ENCODE measurements around the gene HNRNPUL1. TPM values are rescaled to one million over a fixed set of nuclear protein-coding genes. Genes with fewer than 3 reads are reported as not detected.

The HNRNPUL1 gene
- total RNA-seq, 1 donor from 2014 or later, result 126 TPM

- H3K27me3 Mint-ChIP-seq (ENCODE audit: insufficient read depth, low read depth), result peaks cover 2% of the 10 kb centered on the region
Measured at GRCh38 chr19:41245843-41246242, 18.3 kb upstream of the HNRNPUL1 start.

GRCh38 chr19:41248895-41249294, 15.3 kb upstream of the HNRNPUL1 start:
- H2AFZ ChIP-seq (replicated peaks), result no peak overlapping the region
- H3K27me3 Mint-ChIP-seq (ENCODE audit: insufficient read depth, low read depth), result peaks cover 5% of the 10 kb centered on the region
- peaks cover 15% of the 10 kb centered on the region for H3K36me3 Mint-ChIP-seq
- H3K4me1 ChIP-seq, result no peaks in the 10 kb centered on the region
- no peaks in the 10 kb centered on the region for H3K27me3 ChIP-seq
- H3K9me3 Mint-ChIP-seq, result no peaks in the 10 kb centered on the region
- no peaks in the 10 kb centered on the region for H4K20me1 ChIP-seq (ENCODE audit: low read depth)
- H3K27ac Mint-ChIP-seq, result no peak overlapping the region
- no peak overlapping the region for H3K4me2 ChIP-seq
- no peak overlapping the region for H3K27ac ChIP-seq
- no peak for DNase-seq (ENCODE audit: low spot score)
- H3F3A ChIP-seq (ENCODE audit: low read depth), result no peaks in the 10 kb centered on the region
- H3K4me3 Mint-ChIP-seq, result no peak overlapping the region
- H3K9ac ChIP-seq, result no peak overlapping the region
- no peak overlapping the region for H3K4me3 ChIP-seq
- no peaks in the 10 kb centered on the region for H3K4me1 Mint-ChIP-seq
- no peaks in the 10 kb centered on the region for H3K79me2 ChIP-seq (ENCODE audit: low read depth)
- no peaks in the 10 kb centered on the region for H3K9me3 ChIP-seq (ENCODE audit: low read depth)
- H3K36me3 ChIP-seq, result no peaks in the 10 kb centered on the region
- no peak for TF ChIP-seq CTCF (IDR thresholded peaks at IDR 0.05)
- no peak for TF ChIP-seq EZH2 (IDR thresholded peaks at IDR 0.05)

More at GRCh38 chr19:41245843-41246242, 18.3 kb upstream of the HNRNPUL1 start:
- TF ChIP-seq EZH2 (IDR thresholded peaks at IDR 0.05) (no peak), CTCF (IDR thresholded peaks at IDR 0.05) (no peak), EZH2phosphoT487 (IDR thresholded peaks at IDR 0.05) (no peak)
- H3K36me3 Mint-ChIP-seq, result peaks cover 7% of the 10 kb centered on the region
- DNase-seq (ENCODE audit: low spot score), result no peak
- H3K9me3 Mint-ChIP-seq, result no peaks in the 10 kb centered on the region
- no peak overlapping the region for H3K27ac Mint-ChIP-seq
- no peaks in the 10 kb centered on the region for H3K9me3 ChIP-seq (ENCODE audit: low read depth)
- H3K4me3 ChIP-seq, result no peak overlapping the region
- H3K27me3 ChIP-seq, result no peaks in the 10 kb centered on the region
- H3F3A ChIP-seq (ENCODE audit: low read depth), result no peaks in the 10 kb centered on the region
- H3K36me3 ChIP-seq, result no peaks in the 10 kb centered on the region
- H3K4me1 ChIP-seq, result no peaks in the 10 kb centered on the region
- H4K20me1 ChIP-seq (ENCODE audit: low read depth), result no peaks in the 10 kb centered on the region
- H2AFZ ChIP-seq (replicated peaks), result no peak overlapping the region
- H3K79me2 ChIP-seq (ENCODE audit: low read depth), result no peaks in the 10 kb centered on the region
- H3K4me1 Mint-ChIP-seq, result no peaks in the 10 kb centered on the region
- no peak overlapping the region for H3K27ac ChIP-seq
- no peak overlapping the region for H3K4me3 Mint-ChIP-seq
- no peak overlapping the region for H3K4me2 ChIP-seq
- H3K9ac ChIP-seq, result no peak overlapping the region

- H3K27ac Mint-ChIP-seq, result no peak overlapping the region
- Histone ChIP-seq H3K27me3 (no peaks in the 10 kb centered on the region), H3K4me2 (no peak overlapping the region), H3K4me3 (no peak overlapping the region), H3K4me1 (no peaks in the 10 kb centered on the region), H3K9ac (no peak overlapping the region), H3K36me3 (no peaks in the 10 kb centered on the region), H3K9me3 (ENCODE audit: low read depth) (no peaks in the 10 kb centered on the region), H3F3A (ENCODE audit: low read depth) (no peaks in the 10 kb centered on the region), H3K79me2 (ENCODE audit: low read depth) (no peaks in the 10 kb centered on the region), H3K27ac (no peak overlapping the region), H2AFZ (replicated peaks) (no peak overlapping the region), H4K20me1 (ENCODE audit: low read depth) (no peaks in the 10 kb centered on the region)
- peaks cover 15% of the 10 kb centered on the region for H3K36me3 Mint-ChIP-seq
- no peaks in the 10 kb centered on the region for H3K4me1 Mint-ChIP-seq
- H3K27me3 Mint-ChIP-seq (ENCODE audit: insufficient read depth, low read depth), result peaks cover 5% of the 10 kb centered on the region
- H3K4me3 Mint-ChIP-seq, result no peak overlapping the region
- no peak for DNase-seq (ENCODE audit: low spot score)
- H3K9me3 Mint-ChIP-seq, result no peaks in the 10 kb centered on the region
- TF ChIP-seq EZH2phosphoT487 (IDR thresholded peaks at IDR 0.05), result no peak
- no peak for TF ChIP-seq CTCF (IDR thresholded peaks at IDR 0.05)
- TF ChIP-seq EZH2 (IDR thresholded peaks at IDR 0.05), result no peak
Measured at GRCh38 chr19:41249707-41250423, 14.3 kb upstream of the HNRNPUL1 start.
